IPS-18c (cell line): ENCODE data around the gene SHLD1.

Source experiments
- H3K4me3 ChIP-seq: 2 replicates; pipeline ENCODE4 v1.7.0; 2013; ENCODE audit warnings: low read depth, mild to moderate bottlenecking, low read length, moderate library complexity; ENCODE audit not compliant: insufficient read depth
- H3K9me3 ChIP-seq: one replicate; pipeline ENCODE4 v1.6.1; 2013; ENCODE audit warnings: mild to moderate bottlenecking, low read length, moderate library complexity; ENCODE audit not compliant: control insufficient read depth, insufficient read depth

SHLD1 gene

GRCh38 chr20:5827098-5827853, 77.1 kb downstream of the SHLD1 start:
- H3K9me3 ChIP-seq: no peaks in the 10 kb centered on the region
- no peak overlapping the region for H3K4me3 ChIP-seq

- Histone ChIP-seq H3K4me3 (no peak overlapping the region), H3K9me3 (no peaks in the 10 kb centered on the region)
Measured at GRCh38 chr20:5827861-5828260, 77.7 kb downstream of the SHLD1 start.

GRCh38 chr20:5829241-5829809, 79.1 kb downstream of the SHLD1 start:
- Histone ChIP-seq H3K4me3 (no peak overlapping the region), H3K9me3 (no peaks in the 10 kb centered on the region)

GRCh38 chr20:5831539-5832237, 81.5 kb downstream of the SHLD1 start:
- Histone ChIP-seq H3K9me3 (no peaks in the 10 kb centered on the region), H3K4me3 (no peak overlapping the region)

GRCh38 chr20:5833309-5833941, 83.2 kb downstream of the SHLD1 start:
- no peaks in the 10 kb centered on the region for H3K9me3 ChIP-seq
- H3K4me3 ChIP-seq: no peak overlapping the region

- Histone ChIP-seq H3K4me3 (no peak overlapping the region), H3K9me3 (no peaks in the 10 kb centered on the region)
Measured at GRCh38 chr20:5834436-5835005, 84.3 kb downstream of the SHLD1 start.

- Histone ChIP-seq H3K9me3 (no peaks in the 10 kb centered on the region), H3K4me3 (no peak overlapping the region)
Measured at GRCh38 chr20:5835321-5835821, 85.2 kb downstream of the SHLD1 start.

GRCh38 chr20:5835871-5836270, 85.7 kb downstream of the SHLD1 start:
- Histone ChIP-seq H3K4me3 (no peak overlapping the region), H3K9me3 (no peaks in the 10 kb centered on the region)

- H3K4me3 ChIP-seq: no peak overlapping the region
- no peaks in the 10 kb centered on the region for H3K9me3 ChIP-seq
Measured at GRCh38 chr20:5836569-5836968, 86.4 kb downstream of the SHLD1 start.

- H3K4me3 ChIP-seq: no peak overlapping the region
Measured at GRCh38 chr20:5840411-5841002, 90.3 kb downstream of the SHLD1 start.

GRCh38 chr20:5841522-5841921, 91.3 kb downstream of the SHLD1 start:
- Histone ChIP-seq H3K9me3 (no peaks in the 10 kb centered on the region), H3K4me3 (no peak overlapping the region)

More at GRCh38 chr20:5840411-5841002, 90.3 kb downstream of the SHLD1 start:
- no peaks in the 10 kb centered on the region for H3K9me3 ChIP-seq

GRCh38 chr20:5842465-5842864, 92.3 kb downstream of the SHLD1 start:
- Histone ChIP-seq H3K4me3 (no peak overlapping the region), H3K9me3 (no peaks in the 10 kb centered on the region)

GRCh38 chr20:5843054-5843592, 92.9 kb downstream of the SHLD1 start:
- no peaks in the 10 kb centered on the region for H3K9me3 ChIP-seq
- H3K4me3 ChIP-seq: no peak overlapping the region

- no peaks in the 10 kb centered on the region for H3K9me3 ChIP-seq
- no peak overlapping the region for H3K4me3 ChIP-seq
Measured at GRCh38 chr20:5844063-5844681, 94.0 kb downstream of the SHLD1 start.

GRCh38 chr20:5845681-5846615, 95.7 kb downstream of the SHLD1 start:
- Histone ChIP-seq H3K9me3 (no peaks in the 10 kb centered on the region), H3K4me3 (no peak overlapping the region)
